A549 treated with DMSO at 1 μM for 4 hours (cell line): ENCODE results near the gene LRTM1. TPM values are rescaled to one million over a fixed set of nuclear protein-coding genes. Genes with fewer than 3 reads are reported as not detected.

ENCODE experiments used
- total RNA-seq: library from RNA; stranded (reverse); fragments of 200-300 nt; extraction: Qiagen RNA extraction; gene quantifications from 5 replicates; pipeline ENCODE4 v1.2.3, GENCODE V29; 2022; ENCODE audit warnings: low read depth

LRTM1 gene
- total RNA-seq, result not detected in 5 replicates

DNA sequence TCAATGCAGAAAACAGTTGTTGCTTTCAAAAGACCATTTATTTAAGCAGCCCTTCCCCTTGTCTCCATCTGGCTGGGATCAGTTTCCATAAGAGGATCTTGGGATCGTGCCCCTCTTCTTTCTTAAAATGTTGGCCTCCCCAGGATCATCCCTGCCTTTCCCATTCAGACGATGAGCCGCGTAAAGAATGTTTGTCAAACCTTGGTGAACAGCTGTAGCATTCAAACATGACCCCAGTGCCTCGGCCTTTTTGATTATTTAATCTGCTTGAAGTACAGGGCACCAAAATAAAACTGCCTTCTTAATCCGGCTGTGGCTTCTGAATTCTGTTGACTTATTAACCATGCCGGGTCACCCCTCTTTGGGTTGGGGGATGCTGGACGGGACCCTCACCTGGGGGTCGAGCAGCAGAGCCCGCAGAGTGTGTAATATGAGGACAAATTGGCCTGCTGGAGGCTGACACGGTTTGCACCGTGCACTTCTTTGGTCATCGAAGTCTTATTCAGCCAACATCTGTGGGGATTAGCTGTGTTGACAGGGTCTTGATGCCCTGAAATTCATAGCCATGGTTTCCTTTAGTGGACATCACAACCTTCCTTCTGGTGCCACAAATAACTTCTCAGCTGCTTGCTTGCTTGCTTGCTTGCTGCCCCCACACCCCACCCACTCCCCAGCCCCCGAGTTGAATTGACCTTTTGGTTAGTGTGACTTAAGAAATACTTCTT lies at the start of gene LRTM1:
LRTM1 (minus strand) TSS at position 14 of the 725 bp plus-strand sequence. CDS start 148 bp downstream, outside the sequence.

